NCI-H510A treated with DMSO at 0.1 percent for 48 hours (cell line): ENCODE results near the gene OR2H1.

ENCODE experiments used
- DNase-seq: peaks from one replicate; lab custom pipeline; 2025; lab: John Stamatoyannopoulos, UW

The OR2H1 gene

GRCh38 chr6:29510202-29510601 is 53.2 kb downstream of the OR2H1 start:
- DNase-seq: no peak

- no peak for DNase-seq
These were observed 53.9 kb downstream of the OR2H1 start for GRCh38 chr6:29510746-29511300.
